ENCODE data around the gene RASD2.

Gene RASD2

DNA sequence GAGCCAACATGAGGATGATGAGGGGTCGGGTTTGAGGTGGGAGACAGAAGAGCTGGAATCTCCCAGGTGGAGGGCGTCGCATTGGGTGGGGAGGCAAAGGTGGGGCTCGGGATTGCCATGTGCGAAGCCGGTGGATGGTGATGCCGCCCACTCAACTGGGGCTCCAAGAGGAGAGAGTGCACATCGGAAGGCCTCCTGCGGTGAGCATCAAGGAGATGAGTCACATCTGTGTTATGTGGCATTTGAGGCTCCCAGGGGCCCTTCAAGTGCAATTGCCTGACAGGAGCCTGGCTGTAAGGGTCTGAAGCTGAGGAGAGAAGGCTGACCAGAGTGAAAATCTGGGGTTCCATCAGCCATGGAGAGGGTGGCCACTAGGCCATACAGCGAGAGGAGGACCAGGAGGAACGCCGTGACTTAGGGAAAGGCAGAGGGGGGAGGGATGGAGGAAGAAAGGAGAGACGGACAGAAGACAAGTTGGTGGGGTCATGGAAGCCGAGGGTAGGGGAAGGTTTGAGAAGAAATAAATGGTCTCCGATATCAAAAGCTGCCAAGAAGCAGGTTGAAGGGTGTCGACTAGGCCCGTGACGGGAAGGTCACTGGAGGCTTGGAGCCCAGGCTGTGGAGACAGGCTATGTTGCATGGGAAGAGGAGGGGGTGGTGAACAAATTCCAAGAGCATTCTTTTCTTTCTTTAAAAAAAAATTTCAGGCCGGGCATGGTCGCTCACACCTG is 21.3 kb downstream of the RASD2 start:
- DNase-seq = peak; percentile 14

GRCh38 chr22:35563211-35563610 is 22.6 kb downstream of the RASD2 start:
- DNase-seq = no peak

DNA sequence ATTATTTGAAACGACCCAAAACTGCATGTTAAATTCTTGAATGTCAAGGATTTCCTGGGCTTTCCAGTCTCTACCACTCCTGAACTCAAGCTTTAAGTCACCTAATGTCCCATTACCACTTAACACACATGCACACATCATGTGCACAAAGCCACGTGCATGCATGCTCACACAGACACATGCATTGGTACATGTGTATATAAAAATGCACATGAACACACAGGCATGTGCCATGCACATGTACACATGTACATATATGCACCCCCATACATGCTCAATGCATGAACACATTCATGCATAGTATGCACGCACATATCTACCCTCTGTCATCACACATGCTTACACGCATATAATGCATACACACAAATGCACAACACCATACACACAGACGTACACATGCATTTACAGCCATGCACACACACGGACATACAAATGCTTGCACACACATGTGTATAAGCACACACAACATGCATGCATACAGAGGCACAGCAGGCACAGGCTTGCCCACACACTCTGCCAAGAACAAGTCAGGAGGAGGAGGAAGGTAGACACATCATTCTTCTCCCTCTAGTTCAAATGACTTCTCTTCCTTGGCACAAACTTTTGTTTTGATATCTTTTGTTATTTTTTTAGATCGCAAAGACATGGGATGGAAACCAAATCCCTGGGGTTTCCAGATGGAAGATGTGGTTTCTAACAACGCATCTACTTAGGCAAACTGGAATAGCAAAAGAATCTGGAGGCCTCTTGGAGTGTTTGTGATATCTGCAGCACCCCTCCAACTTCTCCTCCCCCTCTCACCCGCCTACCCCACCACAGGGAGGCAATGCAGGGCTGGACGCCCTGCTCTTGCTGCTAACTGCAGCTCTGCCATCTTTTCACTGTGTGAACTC is 24.6 kb downstream of the RASD2 start:
- no peak for DNase-seq

DNA sequence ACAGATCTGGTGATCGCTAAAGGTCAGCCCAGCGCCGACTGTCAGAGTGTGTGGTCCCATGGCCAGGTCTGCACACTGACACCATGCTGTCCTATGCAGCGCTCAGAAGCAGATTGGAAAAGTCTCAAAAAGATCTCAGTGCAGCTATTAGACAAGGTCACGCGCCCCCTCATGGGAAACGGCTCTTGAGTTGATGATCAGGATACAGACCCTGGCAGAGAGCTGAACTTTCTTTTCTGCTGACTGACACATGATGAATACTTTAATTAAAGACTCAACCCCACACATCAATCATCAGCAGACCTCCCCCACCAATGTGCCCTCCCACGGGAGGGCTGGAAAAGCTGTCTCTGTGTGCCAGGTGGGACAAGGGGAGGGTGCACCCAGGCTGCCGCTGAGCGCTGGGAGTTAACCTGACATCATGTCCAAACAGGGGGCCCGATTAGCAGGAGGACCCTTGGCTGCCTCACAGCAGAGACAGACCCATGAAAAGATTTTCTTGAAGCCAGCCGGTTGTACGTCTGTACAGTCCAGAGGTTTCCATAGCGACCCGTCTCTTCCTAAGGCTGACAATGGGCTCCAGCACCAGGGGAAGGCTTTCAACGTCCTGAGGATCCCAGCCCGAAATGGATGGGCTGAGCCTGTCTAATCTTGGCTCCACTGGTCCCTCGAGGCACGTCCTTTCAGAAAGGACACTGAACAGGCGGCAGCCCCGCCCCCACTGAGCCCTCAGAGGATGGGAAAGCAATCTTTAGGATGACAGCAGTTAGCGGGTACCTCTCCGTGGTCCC is 26.9 kb downstream of the RASD2 start:
- no peak for DNase-seq

DNA sequence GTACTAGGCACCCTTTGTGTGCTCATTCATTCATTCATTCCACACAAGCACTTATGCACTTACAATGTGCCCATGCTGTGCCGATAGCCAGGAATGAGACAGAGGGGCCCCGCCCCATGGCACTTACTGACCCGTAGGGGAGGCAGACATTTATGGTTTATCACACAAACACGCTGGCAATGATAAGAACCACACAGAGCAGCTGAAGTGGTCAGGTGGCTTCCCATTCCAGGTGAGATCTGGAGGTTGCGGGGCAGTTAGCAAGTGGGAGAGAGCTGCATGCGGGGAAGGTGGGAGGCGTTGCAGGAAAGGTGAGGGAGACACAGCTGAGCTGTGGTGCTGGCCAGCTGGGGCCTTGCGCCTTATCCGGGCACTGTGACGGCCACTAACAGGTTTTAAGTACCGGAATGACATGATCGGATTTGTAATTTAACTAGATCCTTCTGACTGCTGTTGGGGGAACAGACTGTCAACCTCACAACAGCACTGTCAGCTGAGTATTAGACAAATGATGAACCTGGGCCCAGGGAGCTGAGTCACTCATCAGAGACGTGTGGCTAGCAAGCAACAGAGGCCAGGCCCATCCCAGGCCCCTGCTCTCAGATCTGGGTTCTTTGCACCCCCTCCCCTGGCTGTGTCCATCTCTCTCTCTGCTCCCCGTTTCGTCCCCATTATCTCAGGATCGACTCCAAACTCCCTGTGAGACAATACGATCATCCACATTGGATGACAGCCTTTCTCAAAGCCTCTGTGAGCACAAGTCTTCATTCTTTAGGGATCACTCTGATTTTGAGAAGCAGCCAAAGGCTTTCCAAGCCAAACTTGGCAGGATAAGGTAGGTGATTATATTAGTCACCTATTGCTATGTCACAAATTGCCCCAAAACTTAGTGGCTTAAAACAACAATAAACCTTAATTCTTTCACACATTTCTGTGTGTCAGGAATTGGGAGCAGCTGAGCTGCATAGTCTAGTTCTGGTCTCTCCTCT is 28.4 kb downstream of the RASD2 start:
- DNase-seq = no peak

DNA sequence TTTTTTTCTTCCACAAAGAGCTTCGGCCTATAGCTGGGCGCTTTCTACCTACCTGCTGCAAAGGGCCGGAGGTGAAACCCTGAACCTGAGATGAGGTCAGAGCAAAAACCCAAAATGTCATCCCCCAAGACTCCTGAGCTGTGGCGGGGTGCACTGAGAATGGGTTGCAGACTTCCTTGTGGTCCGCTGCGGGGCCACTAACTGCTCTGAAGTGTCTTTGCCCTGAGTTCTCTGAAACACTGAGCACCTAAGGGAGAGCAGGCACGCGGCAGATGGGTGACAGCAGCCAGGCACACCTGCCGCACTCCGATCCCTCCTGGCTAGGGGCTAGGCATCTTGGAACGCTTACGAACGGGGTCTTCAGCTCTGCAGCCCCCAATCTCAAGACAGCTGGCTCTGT is 29.3 kb downstream of the RASD2 start:
- DNase-seq = no peak

GRCh38 chr22:35570686-35571194 is 30.1 kb downstream of the RASD2 start:
- no peak for DNase-seq

GRCh38 chr22:35572556-35572955 is 31.9 kb downstream of the RASD2 start:
- no peak for DNase-seq

DNA sequence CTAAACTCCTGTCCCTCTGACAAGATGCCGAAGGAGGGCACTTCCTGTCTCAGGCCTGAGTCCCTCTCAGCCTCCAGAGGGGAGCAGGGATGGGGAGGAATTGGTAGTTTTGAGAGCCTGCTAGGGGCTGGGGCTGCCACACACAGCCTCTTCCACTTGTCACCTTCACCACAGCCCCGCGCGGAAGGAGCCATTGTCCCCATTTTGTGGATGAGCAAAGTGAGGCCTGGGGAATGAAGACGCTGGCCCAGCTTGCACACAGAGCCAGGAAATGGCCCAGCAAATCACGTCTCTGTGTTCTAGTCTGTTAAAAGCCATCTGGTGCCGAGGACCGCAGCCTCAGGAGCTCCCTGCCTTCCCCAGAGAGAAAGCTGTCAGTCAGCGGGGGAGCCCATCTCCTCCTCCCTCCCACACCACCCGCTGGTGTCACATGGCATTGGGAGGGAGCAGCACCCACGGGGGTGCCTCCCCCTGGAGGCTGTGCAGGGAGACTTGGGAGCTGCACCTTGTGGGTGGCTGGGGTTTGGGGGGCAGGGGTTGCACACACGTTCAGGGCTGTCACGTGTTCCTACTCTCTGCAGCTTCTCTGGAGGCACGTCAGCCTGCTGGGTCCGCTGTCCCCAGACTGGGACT is 34.6 kb downstream of the RASD2 start:
- no peak for DNase-seq

- no peak for DNase-seq
Measured at GRCh38 chr22:35576671-35577070, 36.0 kb downstream of the RASD2 start.

GRCh38 chr22:35577799-35578659 is 37.4 kb downstream of the RASD2 start:
- DNase-seq = no peak

- DNase-seq = no peak
Measured at GRCh38 chr22:35578836-35579575, 38.4 kb downstream of the RASD2 start.

- no peak for DNase-seq
Measured at GRCh38 chr22:35580351-35581022, 39.9 kb downstream of the RASD2 start.

- no peak for DNase-seq
Measured at GRCh38 chr22:35581023-35581413, 40.4 kb downstream of the RASD2 start.

- no peak for DNase-seq
Measured at GRCh38 chr22:35582218-35582860, 41.7 kb downstream of the RASD2 start.

- DNase-seq = peak; percentile 62
Measured at GRCh38 chr22:35582861-35583670, 42.4 kb downstream of the RASD2 start.

DNA sequence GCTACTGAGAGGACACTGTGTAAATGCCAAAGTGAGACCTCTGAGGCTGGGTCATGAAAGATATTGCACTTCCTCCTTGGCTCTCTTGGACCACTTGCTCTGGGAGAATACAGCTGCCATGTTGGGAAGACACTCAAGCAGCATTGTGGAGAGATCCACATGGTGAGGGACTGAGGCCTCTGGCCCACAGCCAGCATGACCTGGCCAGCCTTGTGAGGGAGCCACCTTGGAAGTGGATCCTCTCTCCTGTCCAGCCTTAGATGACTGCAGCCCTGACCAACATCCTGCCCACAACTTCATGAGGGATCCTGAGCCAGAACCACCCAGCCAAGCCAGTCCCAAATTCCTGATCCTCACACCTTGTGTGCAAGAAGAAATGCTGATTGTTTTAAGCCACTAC is 46.1 kb downstream of the RASD2 start:
- no peak for DNase-seq

DNA sequence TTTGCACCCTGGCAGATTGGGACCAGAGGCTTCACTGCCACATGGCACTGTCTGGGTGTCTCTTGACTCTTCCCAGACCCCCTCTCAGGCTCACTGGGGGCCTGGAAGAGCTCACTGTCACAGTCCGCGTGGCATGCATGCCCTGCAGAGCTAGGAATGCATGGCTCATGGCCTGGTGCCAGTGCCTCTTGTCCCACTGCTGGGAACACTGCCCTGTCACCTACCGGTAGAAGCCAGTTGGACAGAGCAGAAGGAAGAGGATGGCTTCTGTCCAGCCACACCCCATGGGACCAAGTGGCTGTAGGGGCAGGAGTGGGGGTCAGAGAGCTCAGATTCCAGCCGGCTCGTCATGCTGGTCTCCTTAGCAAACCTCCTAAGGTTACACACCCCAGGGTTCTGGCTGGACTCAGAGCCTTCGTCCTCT is 46.8 kb downstream of the RASD2 start:
- DNase-seq = no peak

All from activated CD4-positive, alpha-beta T cell treated with anti-CD3 and anti-CD28 coated beads, Interleukin-2, Interleukin-6, amounts not matched to agents 100 ng/mL and 50 ng/mL, durations not matched to agents 16 hours and 8 hours (primary cell).